GM10266 (cell line): ENCODE data around the gene FBXW10B.
"Not testable (repeated sequence)": the region's sequence is repeated elsewhere in the genome, so short reads cannot be mapped to it uniquely, and the experiment has no call there.

Experiments used
- DNase-seq: peaks from one replicate; pipeline ENCODE4 v3.0.0; 2012; ENCODE audit errors: extremely low spot score
- CTCF ChIP-seq: IDR thresholded peaks from 2 replicates; pipeline ENCODE4 v1.5.1; 2012; ENCODE audit warnings: mild to moderate bottlenecking, low read depth; ENCODE audit not compliant: control insufficient read depth, insufficient read depth; ENCODE audit errors: missing control alignments

FBXW10B gene

GRCh38 chr17:15619331-15620058, at the start of gene FBXW10B:
Gene FBXW10B (minus strand): TSS chr17:15619704. CDS start chr17:15619512, 192 bp downstream.
- DNase-seq = not testable (repeated sequence)

GRCh38 chr17:15663691-15664090, 44.2 kb upstream of the FBXW10B start:
- DNase-seq = peak; percentile 0
- no peak for TF ChIP-seq CTCF

GRCh38 chr17:15663176-15663575, 43.7 kb upstream of the FBXW10B start:
- DNase-seq = peak; percentile 0
- TF ChIP-seq CTCF = no peak

- peak; percentile 1 for DNase-seq
- TF ChIP-seq CTCF = no peak
Observed at GRCh38 chr17:15662681-15663080, 43.2 kb upstream of the FBXW10B start.

- no peak for TF ChIP-seq CTCF
- no peak for DNase-seq
Observed at GRCh38 chr17:15660077-15660476, 40.6 kb upstream of the FBXW10B start.

- DNase-seq = no peak
Observed at GRCh38 chr17:15659663-15660062, 40.2 kb upstream of the FBXW10B start.

GRCh38 chr17:15659236-15659635, 39.7 kb upstream of the FBXW10B start:
- TF ChIP-seq CTCF = no peak
- DNase-seq = no peak

More at GRCh38 chr17:15659663-15660062, 40.2 kb upstream of the FBXW10B start:
- TF ChIP-seq CTCF = no peak
